ENCODE results near the gene NR3C2.

Gene NR3C2

GRCh38 chr4:148068065-148068911 lies 373.9 kb downstream of the NR3C2 start:
- no peak for TF ChIP-seq CTCF (IDR thresholded peaks at IDR 0.05; ENCODE audit: low read depth, low read length)
- H3K4me3 ChIP-seq (replicated peaks in 1 of 2; ENCODE audit: low read depth in 2 of 2, low read length in 2 of 2), result no peak overlapping the region
- DNase-seq (ENCODE audit: low read depth in 2 of 2), result no peak

- DNase-seq (ENCODE audit: low read depth in 2 of 2), result no peak
- TF ChIP-seq CTCF (IDR thresholded peaks at IDR 0.05; ENCODE audit: low read depth, low read length), result no peak
These were observed 374.8 kb downstream of the NR3C2 start for GRCh38 chr4:148067301-148067916.

GRCh38 chr4:148065075-148065474 lies 377.1 kb downstream of the NR3C2 start:
- no peak overlapping the region for H3K4me3 ChIP-seq (replicated peaks in 1 of 2; ENCODE audit: low read depth in 2 of 2, low read length in 2 of 2)
- no peak for TF ChIP-seq CTCF (IDR thresholded peaks at IDR 0.05; ENCODE audit: low read depth, low read length)
- DNase-seq (ENCODE audit: low read depth in 2 of 2), result peak; percentile 49 to 74

More at GRCh38 chr4:148067301-148067916, 374.8 kb downstream of the NR3C2 start:
- no peak overlapping the region for H3K4me3 ChIP-seq (replicated peaks in 1 of 2; ENCODE audit: low read depth in 2 of 2, low read length in 2 of 2)

- H3K4me3 ChIP-seq (replicated peaks in 1 of 2; ENCODE audit: low read depth in 2 of 2, low read length in 2 of 2), result no peak overlapping the region
- DNase-seq (ENCODE audit: low read depth in 2 of 2), result no peak
- TF ChIP-seq CTCF (IDR thresholded peaks at IDR 0.05; ENCODE audit: low read depth, low read length), result no peak
These were observed 377.8 kb downstream of the NR3C2 start for GRCh38 chr4:148064451-148064850.

- TF ChIP-seq CTCF (IDR thresholded peaks at IDR 0.05; ENCODE audit: low read depth, low read length), result no peak
- H3K4me3 ChIP-seq (replicated peaks in 1 of 2; ENCODE audit: low read depth in 2 of 2, low read length in 2 of 2), result no peak overlapping the region
- DNase-seq (ENCODE audit: low read depth in 2 of 2), result no peak
These were observed 379.8 kb downstream of the NR3C2 start for GRCh38 chr4:148062301-148062950.

GRCh38 chr4:148061795-148062194 lies 380.4 kb downstream of the NR3C2 start:
- DNase-seq (ENCODE audit: low read depth in 2 of 2), result no peak
- TF ChIP-seq CTCF (IDR thresholded peaks at IDR 0.05; ENCODE audit: low read depth, low read length), result no peak
- no peak overlapping the region for H3K4me3 ChIP-seq (replicated peaks in 1 of 2; ENCODE audit: low read depth in 2 of 2, low read length in 2 of 2)
